ENCODE measurements around the gene KRTAP10-2. TPM values are rescaled to one million over a fixed set of nuclear protein-coding genes. Genes with fewer than 3 reads are reported as not detected.
"Not testable (repeated sequence)": the region's sequence is repeated elsewhere in the genome, so short reads cannot be mapped to it uniquely, and the experiment has no call there.

The KRTAP10-2 gene
- total and polyA plus RNA-seq, 3 experiments from 2014 or later = not detected

- peaks cover 2 to 19% (median 8%) of the 10 kb centered on the region in 5 donors for H3K9me3 Mint-ChIP-seq
Observed at GRCh38 chr21:44555200-44555875, 4.0 kb upstream of the KRTAP10-2 start.

DNA sequence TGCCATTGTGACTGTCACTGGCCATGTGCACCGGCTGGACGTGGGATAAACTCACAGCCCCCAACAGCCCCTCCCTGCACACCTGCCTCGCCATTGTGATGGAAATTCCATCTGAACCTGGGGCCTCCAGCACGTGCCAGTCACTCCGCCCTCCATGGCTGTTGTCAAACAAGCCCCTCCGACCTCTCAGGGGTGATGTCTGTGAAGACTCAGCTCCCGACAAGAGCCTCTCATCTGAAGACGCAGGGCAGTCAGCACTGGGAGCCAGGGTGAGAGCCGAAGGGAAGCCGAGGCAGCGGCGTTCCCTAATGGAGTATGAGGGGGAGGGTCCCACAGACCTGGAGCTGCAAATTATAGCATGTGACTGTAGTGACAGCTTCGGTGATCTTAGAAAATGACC is 1.4 kb upstream of the KRTAP10-2 start:
- CTCF ChIA-PET = no interaction called here
- Histone ChIP-seq H3K27ac (ENCODE audit: low read depth, low read length) (no peak overlapping the region), H3K27me3 (ENCODE audit: insufficient read depth, low read length, poor library complexity, severe bottlenecking) (no peaks in the 10 kb centered on the region), H3K4me3 (ENCODE audit: low read length) (no peak overlapping the region), H3K36me3 (ENCODE audit: insufficient read depth, low read length) (no peaks in the 10 kb centered on the region), H3K4me1 (ENCODE audit: insufficient read depth, low read length) (peaks cover 9% of the 10 kb centered on the region), H3K9me3 (ENCODE audit: low read length) (no peaks in the 10 kb centered on the region)
- Mint-ChIP-seq H3K27me3 (peaks cover 1 to 8% of the 10 kb centered on the region in 2 donors), H3K9me3 (peaks cover 4 to 14% (median 7%) of the 10 kb centered on the region in 5 donors), H3K27ac (peak overlapping the region in 1 of 8 donors; percentile 55), H3K4me3 (no peak overlapping the region), H3K36me3 (peaks cover under 1 to 20% (median 4%) of the 10 kb centered on the region in 3 donors), H3K4me1 (peaks cover 14 to 19% (median 18%) of the 10 kb centered on the region in 3 donors)
- POLR2A ChIA-PET = no interaction called here
- no peak for DNase-seq

More at GRCh38 chr21:44555200-44555875, 4.0 kb upstream of the KRTAP10-2 start:
- H3K27ac ChIP-seq (ENCODE audit: low read depth, low read length) = no peak overlapping the region
- H3K27me3 Mint-ChIP-seq = peaks cover 3 to 8% of the 10 kb centered on the region in 2 donors
- H3K27me3 ChIP-seq (ENCODE audit: insufficient read depth, low read length, poor library complexity, severe bottlenecking) = no peaks in the 10 kb centered on the region
- H3K4me3 ChIP-seq (ENCODE audit: low read length) = no peak overlapping the region
- ChIA-PET CTCF (no interaction called here), POLR2A (no interaction called here)
- no peak for DNase-seq
- no peaks in the 10 kb centered on the region for H3K4me1 ChIP-seq (ENCODE audit: insufficient read depth, low read length)
- H3K4me1 Mint-ChIP-seq = no peaks in the 10 kb centered on the region
- H3K36me3 ChIP-seq (ENCODE audit: insufficient read depth, low read length) = no peaks in the 10 kb centered on the region
- H3K36me3 Mint-ChIP-seq = peaks cover 0 to 24% (median 0%) of the 10 kb centered on the region in 3 donors
- no peak overlapping the region for H3K4me3 Mint-ChIP-seq
- H3K27ac Mint-ChIP-seq = no peak overlapping the region
- H3K9me3 ChIP-seq (ENCODE audit: low read length) = peaks cover 4% of the 10 kb centered on the region

- H3K4me3 ChIP-seq (ENCODE audit: low read length) = no peak overlapping the region
- H3K9me3 Mint-ChIP-seq = peaks cover 9 to 19% (median 12%) of the 10 kb centered on the region in 5 donors
- H3K4me3 Mint-ChIP-seq = no peak overlapping the region
- no peaks in the 10 kb centered on the region for H3K9me3 ChIP-seq (ENCODE audit: low read length)
- H3K27ac Mint-ChIP-seq = no peak overlapping the region
- H3K36me3 ChIP-seq (ENCODE audit: insufficient read depth, low read length) = no peaks in the 10 kb centered on the region
- peaks cover 5 to 25% (median 6%) of the 10 kb centered on the region in 3 donors for H3K36me3 Mint-ChIP-seq
- ChIA-PET CTCF (no interaction called here), POLR2A (no interaction called here)
- no peak for DNase-seq
- H3K27ac ChIP-seq (ENCODE audit: low read depth, low read length) = no peak overlapping the region
- peaks cover 15% of the 10 kb centered on the region for H3K4me1 ChIP-seq (ENCODE audit: insufficient read depth, low read length)
- no peaks in the 10 kb centered on the region for H3K27me3 ChIP-seq (ENCODE audit: insufficient read depth, low read length, poor library complexity, severe bottlenecking)
- peaks cover 1 to 8% of the 10 kb centered on the region in 2 donors for H3K27me3 Mint-ChIP-seq
- H3K4me1 Mint-ChIP-seq = peaks cover 19 to 25% (median 24%) of the 10 kb centered on the region in 3 donors
Observed at GRCh38 chr21:44552136-44552535, 831 bp upstream of the KRTAP10-2 start.

DNA sequence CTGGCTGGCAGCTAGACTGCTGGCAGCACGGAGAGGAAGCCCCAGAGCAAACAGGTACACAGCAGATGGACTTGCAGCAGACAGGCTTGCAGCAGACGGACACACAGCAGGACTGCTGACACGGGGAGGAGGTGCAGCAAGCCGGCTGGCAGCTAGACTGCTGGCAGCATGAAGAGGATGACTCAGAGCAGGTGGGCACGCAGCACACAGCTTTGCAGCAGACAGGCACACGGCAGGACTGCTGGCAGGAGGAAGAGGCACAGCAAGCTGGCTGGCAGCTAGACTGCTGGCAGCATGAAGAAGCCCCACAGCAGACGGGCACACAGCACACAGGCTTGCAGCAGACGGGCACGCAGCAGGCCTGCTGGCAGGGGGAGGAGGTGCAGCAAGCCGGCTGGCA is 498 bp downstream of the KRTAP10-2 start:
- ChIA-PET POLR2A (no interaction called here), CTCF (no interaction called here)
- Histone ChIP-seq H3K4me1 (ENCODE audit: insufficient read depth, low read length) (peaks cover 21% of the 10 kb centered on the region), H3K27ac (ENCODE audit: low read depth, low read length) (no peak overlapping the region), H3K4me3 (ENCODE audit: low read length) (no peak overlapping the region), H3K9me3 (ENCODE audit: low read length) (peaks cover 6% of the 10 kb centered on the region), H3K27me3 (ENCODE audit: insufficient read depth, low read length, poor library complexity, severe bottlenecking) (no peaks in the 10 kb centered on the region), H3K36me3 (ENCODE audit: insufficient read depth, low read length) (no peaks in the 10 kb centered on the region)
- Mint-ChIP-seq H3K9me3 (peaks cover 16 to 31% (median 19%) of the 10 kb centered on the region in 5 donors), H3K27ac (peak overlapping the region in 2 of 8 donors; percentile 38 to 68), H3K27me3 (peaks cover 3 to 7% of the 10 kb centered on the region in 2 donors), H3K36me3 (peaks cover 5 to 35% (median 13%) of the 10 kb centered on the region in 3 donors), H3K4me3 (no peak overlapping the region), H3K4me1 (peaks cover 26 to 31% (median 30%) of the 10 kb centered on the region in 3 donors)
- DNase-seq = no peak

GRCh38 chr21:44550285-44550684 is 1.0 kb downstream of the KRTAP10-2 start:
- H3K36me3 ChIP-seq (ENCODE audit: insufficient read depth, low read length); CTCF ChIA-PET; H3K4me3 ChIP-seq (ENCODE audit: low read length); H3K27me3 ChIP-seq (ENCODE audit: insufficient read depth, low read length, poor library complexity, severe bottlenecking); POLR2A ChIA-PET; H3K9me3 ChIP-seq (ENCODE audit: low read length); DNase-seq; H3K27ac ChIP-seq (ENCODE audit: low read depth, low read length); H3K4me3 Mint-ChIP-seq; H3K27me3 Mint-ChIP-seq; H3K27ac Mint-ChIP-seq: not testable (repeated sequence)
- peaks cover 21 to 37% (median 23%) of the 10 kb centered on the region in 5 donors for H3K9me3 Mint-ChIP-seq
- peaks cover 5 to 40% (median 16%) of the 10 kb centered on the region in 3 donors for H3K36me3 Mint-ChIP-seq
- peaks cover 21% of the 10 kb centered on the region for H3K4me1 ChIP-seq (ENCODE audit: insufficient read depth, low read length)
- H3K4me1 Mint-ChIP-seq = peaks cover 29 to 35% (median 30%) of the 10 kb centered on the region in 3 donors

GRCh38 chr21:44549525-44550211 is 1.6 kb downstream of the KRTAP10-2 start:
- no peak for DNase-seq
- H3K27ac ChIP-seq (ENCODE audit: low read depth, low read length) = no peak overlapping the region
- H3K4me1 ChIP-seq (ENCODE audit: insufficient read depth, low read length) = peaks cover 21% of the 10 kb centered on the region
- H3K36me3 ChIP-seq (ENCODE audit: insufficient read depth, low read length) = no peaks in the 10 kb centered on the region
- H3K4me3 ChIP-seq (ENCODE audit: low read length) = no peak overlapping the region
- Mint-ChIP-seq H3K27ac (no peak overlapping the region), H3K36me3 (peaks cover 5 to 40% (median 16%) of the 10 kb centered on the region in 3 donors), H3K4me3 (no peak overlapping the region), H3K4me1 (peaks cover 29 to 35% (median 30%) of the 10 kb centered on the region in 3 donors), H3K27me3 (peaks cover 2 to 3% of the 10 kb centered on the region in 2 donors), H3K9me3 (peaks cover 21 to 38% (median 25%) of the 10 kb centered on the region in 5 donors)
- ChIA-PET POLR2A (no interaction called here), CTCF (interaction anchor here (3.0 kb wide), 1 partner anchor 40 kb away, joined by 16 read pairs; no protein-coding TSS in a partner anchor)
- H3K27me3 ChIP-seq (ENCODE audit: insufficient read depth, low read length, poor library complexity, severe bottlenecking) = no peaks in the 10 kb centered on the region
- peaks cover 6% of the 10 kb centered on the region for H3K9me3 ChIP-seq (ENCODE audit: low read length)

- Mint-ChIP-seq H3K27me3 (peaks cover 0 to 4% of the 10 kb centered on the region in 2 donors), H3K27ac (peak overlapping the region in 2 of 8 donors; percentile 7 to 80), H3K9me3 (peaks cover 21 to 40% (median 25%) of the 10 kb centered on the region in 5 donors), H3K4me3 (peak overlapping the region in 1 of 7 donors; percentile 29), H3K4me1 (peaks cover 29 to 35% (median 30%) of the 10 kb centered on the region in 3 donors), H3K36me3 (peaks cover 5 to 40% (median 16%) of the 10 kb centered on the region in 3 donors)
- ChIA-PET POLR2A (no interaction called here), CTCF (interaction anchor here (3.0 kb wide), 1 partner anchor 39 kb away, joined by 16 read pairs; no protein-coding TSS in a partner anchor)
- Histone ChIP-seq H3K36me3 (ENCODE audit: insufficient read depth, low read length) (no peaks in the 10 kb centered on the region), H3K9me3 (ENCODE audit: low read length) (peaks cover 6% of the 10 kb centered on the region), H3K4me1 (ENCODE audit: insufficient read depth, low read length) (peaks cover 21% of the 10 kb centered on the region), H3K27me3 (ENCODE audit: insufficient read depth, low read length, poor library complexity, severe bottlenecking) (no peaks in the 10 kb centered on the region), H3K27ac (ENCODE audit: low read depth, low read length) (no peak overlapping the region), H3K4me3 (ENCODE audit: low read length) (no peak overlapping the region)
- DNase-seq = no peak
Observed at GRCh38 chr21:44548922-44549321, 2.4 kb downstream of the KRTAP10-2 start.

GRCh38 chr21:44548381-44548780 is 2.9 kb downstream of the KRTAP10-2 start:
- Histone ChIP-seq H3K36me3 (ENCODE audit: insufficient read depth, low read length) (no peaks in the 10 kb centered on the region), H3K4me1 (ENCODE audit: insufficient read depth, low read length) (peaks cover 21% of the 10 kb centered on the region), H3K27ac (ENCODE audit: low read depth, low read length) (no peak overlapping the region), H3K4me3 (ENCODE audit: low read length) (no peak overlapping the region), H3K27me3 (ENCODE audit: insufficient read depth, low read length, poor library complexity, severe bottlenecking) (no peaks in the 10 kb centered on the region), H3K9me3 (ENCODE audit: low read length) (peaks cover 6% of the 10 kb centered on the region)
- Mint-ChIP-seq H3K36me3 (peaks cover 5 to 36% (median 16%) of the 10 kb centered on the region in 3 donors), H3K27me3 (peaks cover 0 to 4% of the 10 kb centered on the region in 2 donors), H3K4me3 (peak overlapping the region in 5 of 7 donors; percentile 9 to 52 (median 34)), H3K9me3 (peaks cover 18 to 34% (median 23%) of the 10 kb centered on the region in 5 donors), H3K27ac (peak overlapping the region in 5 of 8 donors; percentile 7 to 64 (median 43)), H3K4me1 (peaks cover 29 to 35% (median 30%) of the 10 kb centered on the region in 3 donors)
- ChIA-PET POLR2A (interaction anchor here (1.1 kb wide), 1 partner anchor 269 kb away, joined by 3 read pairs; the partner anchor contains the start of gene SUMO3), CTCF (interaction anchor here (3.0 kb wide), 1 partner anchor 38 kb away, joined by 16 read pairs; no protein-coding TSS in a partner anchor)
- no peak for DNase-seq
